Measurements from ENCODE around the gene EIF3L. TPM values are rescaled to one million over a fixed set of nuclear protein-coding genes. Genes with fewer than 3 reads are reported as not detected.

EIF3L gene
- total RNA-seq, 2 donors from 2014 or later, result 271 to 340 TPM

DNA sequence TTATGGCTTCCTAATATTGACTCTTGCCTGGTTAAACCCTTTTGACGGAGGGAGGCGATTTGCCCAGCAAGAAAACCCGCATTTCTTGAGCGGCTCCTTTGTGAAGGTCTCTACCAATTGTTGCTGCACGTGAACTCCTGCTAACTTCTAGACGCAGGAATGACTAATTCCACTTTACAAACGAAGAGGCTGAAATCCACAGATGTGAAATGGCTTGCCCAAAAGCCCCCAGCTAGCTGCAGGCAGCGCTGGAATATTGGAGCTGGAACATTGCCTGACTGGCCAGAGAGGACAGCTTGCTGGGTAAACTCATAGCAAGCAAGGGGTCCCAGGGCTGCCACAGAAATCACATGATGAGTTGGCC, 40.9 kb upstream of the EIF3L start:
- Mint-ChIP-seq H3K9me3 (peaks cover 3% of the 10 kb centered on the region), H3K4me3 (peak overlapping the region; percentile 85), H3K27ac (no peak overlapping the region), H3K36me3 (peaks cover 4% of the 10 kb centered on the region), H3K4me1 (ENCODE audit: low read depth in 2 of 2) (peaks cover 14 to 32% of the 10 kb centered on the region in 2 donors), H3K27me3 (peaks cover 19 to 32% of the 10 kb centered on the region in 2 donors)
- DNase-seq (ENCODE audit: low spot score) (no peak), ATAC-seq (no peak)

DNA sequence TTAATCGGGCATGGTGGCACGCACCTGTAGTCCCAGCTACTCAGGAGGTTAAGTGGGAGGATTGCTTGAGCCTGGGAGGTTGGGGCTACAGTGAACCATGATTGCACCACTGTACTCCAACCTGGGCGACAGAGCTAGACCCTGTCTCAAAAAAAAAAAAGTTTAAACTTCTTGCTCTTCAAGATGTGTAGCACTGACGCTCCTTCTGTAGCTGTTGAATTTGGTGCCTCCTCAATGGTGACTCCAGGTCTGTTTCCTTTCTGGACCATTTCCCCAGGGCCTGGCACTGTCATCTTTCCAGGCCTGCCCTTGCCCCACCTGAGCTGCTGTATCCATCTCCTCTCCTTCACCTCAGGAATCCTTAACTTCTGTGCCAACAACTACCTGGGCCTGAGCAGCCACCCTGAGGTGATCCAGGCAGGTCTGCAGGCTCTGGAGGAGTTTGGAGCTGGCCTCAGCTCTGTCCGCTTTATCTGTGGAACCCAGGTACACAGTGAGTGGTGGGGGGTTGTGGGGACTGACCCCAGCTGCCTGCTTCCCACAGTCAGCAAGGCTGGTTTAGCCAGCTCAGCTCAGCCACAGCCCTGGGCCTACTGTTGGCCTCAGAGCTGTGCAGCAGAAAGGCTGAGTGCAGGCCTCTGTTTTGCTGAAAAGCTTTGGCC, 39.4 kb upstream of the EIF3L start:
- no peak for ATAC-seq
- peaks cover 4% of the 10 kb centered on the region for H3K36me3 Mint-ChIP-seq
- H3K4me3 Mint-ChIP-seq, result no peak overlapping the region
- peaks cover 3% of the 10 kb centered on the region for H3K9me3 Mint-ChIP-seq
- peaks cover 13 to 27% of the 10 kb centered on the region in 2 donors for H3K4me1 Mint-ChIP-seq (ENCODE audit: low read depth in 2 of 2)
- no peak for DNase-seq (ENCODE audit: low spot score)
- no peak overlapping the region for H3K27ac Mint-ChIP-seq
- peaks cover 13 to 22% of the 10 kb centered on the region in 2 donors for H3K27me3 Mint-ChIP-seq

- no peaks in the 10 kb centered on the region for H3K36me3 Mint-ChIP-seq
- peaks cover 3 to 6% of the 10 kb centered on the region in 2 donors for H3K27me3 Mint-ChIP-seq
- DNase-seq (ENCODE audit: low spot score) (no peak), ATAC-seq (no peak)
- H3K9me3 Mint-ChIP-seq, result no peaks in the 10 kb centered on the region
- no peak overlapping the region for H3K4me3 Mint-ChIP-seq
- peaks cover 3 to 10% of the 10 kb centered on the region in 2 donors for H3K4me1 Mint-ChIP-seq (ENCODE audit: low read depth in 2 of 2)
- H3K27ac Mint-ChIP-seq, result no peak overlapping the region
Measured at GRCh38 chr22:37811867-37812266, 37.4 kb upstream of the EIF3L start.

GRCh38 chr22:37812869-37813678, 36.1 kb upstream of the EIF3L start:
- H3K9me3 Mint-ChIP-seq, result no peaks in the 10 kb centered on the region
- no peaks in the 10 kb centered on the region for H3K36me3 Mint-ChIP-seq
- peaks cover 6% of the 10 kb centered on the region in 2 donors for H3K27me3 Mint-ChIP-seq
- DNase-seq (ENCODE audit: low spot score), result no peak
- no peak for ATAC-seq
- H3K4me3 Mint-ChIP-seq, result no peak overlapping the region
- peaks cover 7 to 10% of the 10 kb centered on the region in 2 donors for H3K4me1 Mint-ChIP-seq (ENCODE audit: low read depth in 2 of 2)
- H3K27ac Mint-ChIP-seq, result no peak overlapping the region

DNA sequence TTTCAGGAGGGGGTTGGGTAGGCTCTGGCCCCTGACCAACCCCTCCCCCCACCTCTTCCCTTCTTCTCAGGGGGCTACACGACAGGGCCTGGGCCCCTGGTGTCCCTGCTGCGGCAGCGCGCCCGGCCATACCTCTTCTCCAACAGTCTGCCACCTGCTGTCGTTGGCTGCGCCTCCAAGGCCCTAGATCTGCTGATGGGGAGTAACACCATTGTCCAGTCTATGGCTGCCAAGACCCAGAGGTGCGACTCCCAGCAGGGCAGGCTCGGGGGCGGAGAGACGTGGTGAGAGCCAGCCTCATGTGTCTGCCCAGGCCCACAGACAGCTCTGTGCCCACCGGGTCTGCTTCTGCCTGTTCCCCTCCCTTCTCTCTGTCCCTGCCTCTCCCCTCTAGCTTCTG, 33.6 kb upstream of the EIF3L start:
- peaks cover 0 to 10% of the 10 kb centered on the region in 2 donors for H3K4me1 Mint-ChIP-seq (ENCODE audit: low read depth in 2 of 2)
- no peaks in the 10 kb centered on the region for H3K9me3 Mint-ChIP-seq
- ATAC-seq (no peak), DNase-seq (ENCODE audit: low spot score) (no peak)
- no peak overlapping the region for H3K4me3 Mint-ChIP-seq
- H3K27me3 Mint-ChIP-seq, result peaks cover 5 to 10% of the 10 kb centered on the region in 2 donors
- no peaks in the 10 kb centered on the region for H3K36me3 Mint-ChIP-seq
- no peak overlapping the region for H3K27ac Mint-ChIP-seq

GRCh38 chr22:37816543-37817180, 32.6 kb upstream of the EIF3L start:
- ATAC-seq (no peak), DNase-seq (ENCODE audit: low spot score) (no peak)
- H3K36me3 Mint-ChIP-seq, result no peaks in the 10 kb centered on the region
- no peak overlapping the region for H3K27ac Mint-ChIP-seq
- H3K27me3 Mint-ChIP-seq, result peaks cover 8 to 11% of the 10 kb centered on the region in 2 donors
- H3K4me1 Mint-ChIP-seq (ENCODE audit: low read depth in 2 of 2), result peaks cover 0 to 10% of the 10 kb centered on the region in 2 donors
- no peak overlapping the region for H3K4me3 Mint-ChIP-seq
- H3K9me3 Mint-ChIP-seq, result no peaks in the 10 kb centered on the region

DNA sequence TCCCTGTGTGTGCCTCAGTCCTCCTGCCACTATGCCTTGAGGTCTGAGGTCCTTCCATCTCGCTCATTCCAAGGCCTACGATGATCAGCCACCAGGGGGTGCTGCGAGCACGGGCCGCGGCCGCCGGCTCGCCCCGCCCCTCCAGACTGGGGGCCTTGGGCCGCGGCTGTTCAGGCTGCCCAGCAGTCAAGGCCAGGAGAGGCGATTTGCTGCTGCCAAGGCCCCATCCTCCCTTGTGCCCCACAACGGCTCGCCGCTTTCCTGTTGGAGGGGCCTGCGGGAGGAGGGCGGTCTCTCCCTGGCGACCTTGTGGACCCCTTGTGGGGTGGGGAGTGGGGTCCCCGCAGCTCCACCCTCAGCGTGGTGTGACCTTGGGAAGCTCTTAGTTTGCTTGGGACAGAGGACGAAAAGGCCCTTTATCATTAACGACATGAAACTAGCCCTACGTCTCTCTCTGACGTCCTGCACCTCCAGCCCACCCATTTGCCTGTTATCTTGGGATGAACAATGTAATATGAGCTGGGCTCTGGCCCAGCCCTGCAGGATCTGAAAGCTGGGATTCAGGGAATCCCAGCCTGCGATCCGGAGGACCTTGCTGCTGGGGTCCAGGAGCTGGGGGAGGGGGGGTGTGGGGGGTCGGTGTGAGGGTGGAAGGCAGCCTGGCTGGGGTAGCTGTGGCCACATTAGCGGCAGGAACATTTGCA, 31.4 kb upstream of the EIF3L start:
- H3K27me3 Mint-ChIP-seq, result peaks cover 8 to 16% of the 10 kb centered on the region in 2 donors
- peaks cover 0 to 10% of the 10 kb centered on the region in 2 donors for H3K4me1 Mint-ChIP-seq (ENCODE audit: low read depth in 2 of 2)
- H3K36me3 Mint-ChIP-seq, result no peaks in the 10 kb centered on the region
- ATAC-seq (peak; percentile 82 to 88), DNase-seq (ENCODE audit: low spot score) (peak; percentile 78)
- no peaks in the 10 kb centered on the region for H3K9me3 Mint-ChIP-seq
- no peak overlapping the region for H3K4me3 Mint-ChIP-seq
- no peak overlapping the region for H3K27ac Mint-ChIP-seq

DNA sequence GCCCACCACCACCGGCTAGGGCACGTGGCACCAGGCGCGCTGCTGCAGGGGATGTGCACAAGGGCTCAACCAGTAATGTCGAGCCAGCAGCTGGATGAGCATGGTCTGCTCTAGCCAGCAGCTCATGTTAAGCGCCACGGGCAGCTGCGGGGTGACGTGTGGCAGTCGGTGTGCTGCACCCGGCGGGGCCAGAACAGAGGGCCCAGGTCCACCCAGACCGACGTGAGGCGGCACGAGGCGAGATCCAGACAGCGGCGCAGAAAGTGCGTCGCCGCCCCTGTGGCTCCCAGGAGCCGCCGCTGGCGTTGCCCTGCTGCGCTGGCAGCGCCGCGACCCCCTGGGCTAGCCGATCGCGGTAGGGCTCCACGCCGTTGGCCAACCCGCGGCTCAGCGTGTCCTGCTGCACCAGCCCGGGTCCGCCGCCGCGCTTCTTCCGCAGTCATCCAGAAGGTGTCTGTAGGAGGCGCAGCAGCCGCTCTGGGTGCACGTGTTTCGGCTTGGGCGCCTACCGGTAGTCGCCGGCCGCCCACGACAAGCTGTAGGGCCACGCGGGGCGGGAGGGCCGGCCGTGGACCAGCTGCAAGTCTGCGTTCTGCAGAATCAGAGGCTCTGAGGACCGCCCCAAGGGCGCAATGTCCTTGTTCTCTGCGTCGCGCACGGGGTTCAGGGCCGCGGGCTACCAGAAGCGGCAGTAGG, 30.7 kb upstream of the EIF3L start:
- Mint-ChIP-seq H3K36me3 (no peaks in the 10 kb centered on the region), H3K9me3 (no peaks in the 10 kb centered on the region), H3K27me3 (peaks cover 8 to 21% of the 10 kb centered on the region in 2 donors), H3K4me1 (ENCODE audit: low read depth in 2 of 2) (peaks cover 0 to 10% of the 10 kb centered on the region in 2 donors), H3K4me3 (peak overlapping the region; percentile 48), H3K27ac (no peak overlapping the region)
- peak; percentile 75 for DNase-seq (ENCODE audit: low spot score)
- peak; percentile 80 to 87 for ATAC-seq

DNA sequence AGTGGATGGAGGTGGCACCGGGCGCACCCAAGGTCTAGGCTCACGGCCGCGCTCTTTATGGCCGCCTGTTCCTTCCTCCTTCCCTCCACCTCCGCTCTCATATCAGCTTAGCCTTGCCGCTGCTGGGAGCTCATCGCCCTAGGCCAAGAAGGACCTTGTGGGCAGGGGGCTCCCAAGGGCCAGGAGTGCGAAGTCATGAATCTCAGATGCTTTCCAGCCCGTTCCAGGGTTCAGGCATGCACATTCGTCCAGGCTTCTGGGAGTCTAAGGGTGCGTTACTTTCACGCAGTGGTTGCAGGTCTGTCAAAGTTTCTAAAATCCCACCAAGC, 30.1 kb upstream of the EIF3L start:
- DNase-seq (ENCODE audit: low spot score) (no peak), ATAC-seq (no peak)
- no peaks in the 10 kb centered on the region for H3K36me3 Mint-ChIP-seq
- H3K4me3 Mint-ChIP-seq, result peak overlapping the region; percentile 48
- no peaks in the 10 kb centered on the region for H3K9me3 Mint-ChIP-seq
- H3K27ac Mint-ChIP-seq, result no peak overlapping the region
- peaks cover 8 to 21% of the 10 kb centered on the region in 2 donors for H3K27me3 Mint-ChIP-seq
- H3K4me1 Mint-ChIP-seq (ENCODE audit: low read depth in 2 of 2), result peaks cover 0 to 10% of the 10 kb centered on the region in 2 donors

DNA sequence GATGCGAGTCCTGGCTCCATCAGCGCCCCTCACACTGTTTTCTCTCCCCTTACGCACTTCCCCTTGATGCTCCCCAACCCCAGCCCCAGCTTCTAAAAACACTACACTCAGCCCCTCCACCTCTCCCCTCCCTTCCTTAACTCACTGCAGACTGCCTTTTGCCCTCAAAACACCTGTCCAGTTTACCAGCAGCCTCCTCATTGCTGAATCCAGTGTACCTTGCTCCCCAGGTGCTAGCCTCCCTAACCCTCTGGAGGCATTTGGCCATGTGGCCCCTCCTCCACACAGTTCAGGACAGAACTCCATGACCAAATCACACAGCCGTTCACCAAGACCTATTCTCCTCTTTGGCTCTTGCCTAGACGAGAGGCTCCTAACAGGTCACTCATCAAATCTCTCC, 28.9 kb upstream of the EIF3L start:
- peaks cover 0 to 10% of the 10 kb centered on the region in 2 donors for H3K4me1 Mint-ChIP-seq (ENCODE audit: low read depth in 2 of 2)
- H3K27me3 Mint-ChIP-seq, result peaks cover 8 to 21% of the 10 kb centered on the region in 2 donors
- DNase-seq (ENCODE audit: low spot score), result no peak
- H3K9me3 Mint-ChIP-seq, result no peaks in the 10 kb centered on the region
- no peaks in the 10 kb centered on the region for H3K36me3 Mint-ChIP-seq
- no peak overlapping the region for H3K4me3 Mint-ChIP-seq
- H3K27ac Mint-ChIP-seq, result no peak overlapping the region
- ATAC-seq, result no peak

- ATAC-seq, result no peak
- peaks cover 5 to 13% of the 10 kb centered on the region in 2 donors for H3K4me1 Mint-ChIP-seq (ENCODE audit: low read depth in 2 of 2)
- peak overlapping the region; percentile 13 for H3K4me3 Mint-ChIP-seq
- no peak for DNase-seq (ENCODE audit: low spot score)
- no peak overlapping the region for H3K27ac Mint-ChIP-seq
- H3K36me3 Mint-ChIP-seq, result no peaks in the 10 kb centered on the region
- H3K27me3 Mint-ChIP-seq, result peaks cover 8 to 21% of the 10 kb centered on the region in 2 donors
- no peaks in the 10 kb centered on the region for H3K9me3 Mint-ChIP-seq
Measured at GRCh38 chr22:37822079-37822833, 27.0 kb upstream of the EIF3L start.

GRCh38 chr22:37823134-37823985, 25.9 kb upstream of the EIF3L start, which contains the start of gene GALR3:
Gene GALR3 (plus strand): TSS chr22:37823382. CDS start chr22:37823407, 25 bp downstream.
- H3K9me3 Mint-ChIP-seq, result no peaks in the 10 kb centered on the region
- peaks cover 8 to 18% of the 10 kb centered on the region in 2 donors for H3K27me3 Mint-ChIP-seq
- DNase-seq (ENCODE audit: low spot score) (no peak), ATAC-seq (no peak)
- no peak within 1 kb of the TSS for H3K27ac Mint-ChIP-seq
- peak within 1 kb of the TSS; percentile 37 for H3K4me3 Mint-ChIP-seq
- no peaks in the 10 kb centered on the region for H3K36me3 Mint-ChIP-seq
- H3K4me1 Mint-ChIP-seq (ENCODE audit: low read depth in 2 of 2), result peaks cover 5 to 6% of the 10 kb centered on the region in 2 donors

Data from natural killer cell treated with Interleukin-12 subunit alpha and Interleukin-12 subunit beta and Interleukin-15 and Interleukin-18, amount 100 ng/mL, for 72 hours (primary cell).